ENCODE data around the gene LYPLAL1.
"Not testable (repeated sequence)": the region's sequence is repeated elsewhere in the genome, so short reads cannot be mapped to it uniquely, and the experiment has no call there.

Gene LYPLAL1

DNA sequence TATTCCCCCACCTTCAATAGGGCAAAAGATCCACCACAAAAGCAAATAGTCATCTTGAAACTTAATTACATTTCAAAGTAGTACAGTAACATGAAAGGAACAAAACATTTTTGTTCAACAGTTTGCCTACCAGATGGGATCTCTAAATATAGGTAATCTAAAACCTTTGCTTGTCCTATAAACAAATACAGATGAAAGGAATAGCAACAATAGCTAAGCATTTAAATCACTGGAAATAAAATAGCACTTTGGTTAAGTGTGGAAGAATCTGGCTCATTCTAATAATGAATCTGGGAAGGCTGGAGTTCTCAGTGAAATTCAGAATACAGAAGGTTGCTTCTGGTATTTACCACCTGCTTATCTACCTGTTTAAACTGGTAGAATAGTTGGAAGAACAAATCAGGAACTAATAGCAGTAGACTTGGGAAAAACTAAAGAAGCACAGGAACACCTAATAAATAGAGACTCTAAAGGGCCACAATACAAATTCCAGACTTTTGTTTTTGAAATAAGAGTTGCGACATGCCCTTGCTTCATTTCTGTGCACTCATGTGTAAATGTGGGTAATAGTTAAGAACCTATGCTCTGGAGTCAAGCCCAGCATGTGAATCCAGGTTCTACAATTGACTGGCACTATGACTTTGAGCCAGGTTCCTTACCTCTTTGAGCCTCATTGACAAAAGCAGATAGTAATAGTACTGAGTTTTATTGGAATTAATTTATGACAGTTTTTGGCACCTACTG lies 2.3 kb upstream of the LYPLAL1 start:
- no peak for DNase-seq

DNA sequence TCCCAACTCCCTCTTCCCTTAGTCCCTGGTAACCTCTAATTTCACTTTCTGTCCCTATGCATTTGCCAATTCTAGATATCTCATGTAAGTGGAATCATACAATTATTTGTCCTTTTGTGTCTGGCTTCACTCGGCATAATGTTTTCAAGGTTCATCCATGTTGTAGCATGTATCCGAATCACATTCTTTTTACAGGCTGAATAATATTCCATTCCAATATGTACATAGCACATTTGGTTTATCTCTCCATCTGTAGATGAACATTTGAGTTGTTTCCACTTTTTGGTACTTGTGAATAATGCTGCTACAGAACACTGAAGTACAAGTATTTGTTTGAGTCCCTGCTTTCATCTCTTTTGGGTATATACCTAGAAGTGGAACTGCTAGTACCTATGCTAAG lies 857 bp upstream of the LYPLAL1 start:
- no peak for DNase-seq

DNA sequence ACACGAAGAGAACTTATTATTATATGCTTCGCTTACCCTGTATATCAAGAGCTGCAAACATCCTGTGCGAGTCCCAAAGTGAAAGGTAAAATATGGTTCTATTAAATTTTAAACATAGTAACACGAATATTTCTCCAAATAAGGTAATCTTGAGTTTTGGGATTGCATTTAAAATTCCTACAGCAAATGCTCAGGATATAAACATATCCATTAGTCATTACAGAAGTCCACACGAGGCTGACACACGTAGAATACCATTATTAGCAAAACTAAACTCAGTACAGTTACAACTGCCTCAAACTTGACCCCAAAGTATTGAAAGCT lies 282 bp upstream of the LYPLAL1 start:
- DNase-seq, result no peak

DNA sequence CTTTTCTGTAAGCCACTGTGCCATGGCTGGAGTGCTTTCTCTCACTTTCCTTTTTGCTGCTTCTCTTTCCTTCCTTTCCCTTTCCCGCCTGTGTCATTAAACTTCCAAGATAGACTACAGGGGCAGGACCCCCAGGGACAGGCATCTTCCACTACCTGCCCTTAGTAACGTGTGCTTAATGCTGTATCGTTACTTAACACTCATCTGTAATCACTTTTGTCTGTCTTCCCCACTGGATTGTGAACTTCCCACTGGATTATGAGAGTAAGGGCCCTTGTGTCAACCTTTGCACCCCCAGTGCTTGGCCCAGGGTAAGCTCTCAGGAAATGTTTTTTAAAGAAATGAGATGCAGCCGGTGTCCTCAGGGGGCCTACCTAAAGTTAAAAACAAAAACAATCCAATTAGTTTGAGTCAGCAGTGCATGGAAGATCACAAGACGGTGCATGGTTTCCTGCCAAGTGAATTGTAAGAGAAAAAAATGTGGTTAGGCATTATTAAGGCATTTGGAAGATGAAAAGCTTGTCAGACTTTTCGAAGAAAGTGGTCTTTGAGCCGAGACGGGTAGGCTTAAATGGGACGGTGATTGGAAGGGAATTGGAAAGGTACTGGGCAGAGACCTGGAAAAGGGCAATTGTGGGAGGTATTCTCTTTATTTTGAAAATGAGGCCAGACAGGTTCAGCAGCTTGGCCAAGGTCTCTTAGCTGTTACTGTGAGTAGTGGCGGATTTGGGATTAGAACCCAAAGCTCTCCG lies 958 bp downstream of the LYPLAL1 start:
- DNase-seq, result no peak

DNA sequence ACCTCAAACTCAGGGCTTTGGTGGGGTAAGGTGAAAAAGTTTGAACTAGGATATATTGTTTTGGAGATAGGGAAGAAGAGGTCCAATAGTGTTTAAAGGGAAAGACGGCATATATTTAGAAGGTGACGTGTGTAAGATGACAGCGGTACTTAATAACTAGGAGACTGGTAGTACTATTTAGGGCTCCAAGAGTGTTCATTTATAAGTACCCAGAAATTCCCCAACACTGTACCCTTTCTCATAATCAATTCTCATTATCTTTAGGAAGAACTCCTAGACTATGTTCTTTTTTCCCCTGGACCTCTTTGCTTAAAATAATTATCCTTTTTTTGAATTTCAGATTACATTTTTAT lies 1.5 kb downstream of the LYPLAL1 start:
- DNase-seq, result no peak

DNA sequence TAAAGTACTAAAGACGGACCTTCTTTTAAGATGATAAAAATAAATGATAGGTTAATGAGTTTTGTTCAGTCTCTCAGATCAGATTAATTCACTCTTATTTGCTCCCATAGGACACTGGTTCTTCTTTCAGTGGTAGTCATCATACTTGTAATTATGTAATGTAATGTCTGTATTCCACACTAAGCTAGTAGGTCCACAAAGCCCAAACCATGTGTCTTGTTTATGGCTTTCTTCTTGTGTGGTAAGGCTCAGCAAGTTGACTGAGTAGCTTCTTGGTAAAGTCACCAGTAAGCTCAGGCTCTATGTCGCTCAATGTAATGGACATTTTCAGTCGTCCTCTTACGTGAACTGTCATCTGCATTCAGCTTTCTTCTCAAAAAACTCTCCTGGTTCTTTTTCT lies 2.5 kb downstream of the LYPLAL1 start:
- no peak for DNase-seq

DNA sequence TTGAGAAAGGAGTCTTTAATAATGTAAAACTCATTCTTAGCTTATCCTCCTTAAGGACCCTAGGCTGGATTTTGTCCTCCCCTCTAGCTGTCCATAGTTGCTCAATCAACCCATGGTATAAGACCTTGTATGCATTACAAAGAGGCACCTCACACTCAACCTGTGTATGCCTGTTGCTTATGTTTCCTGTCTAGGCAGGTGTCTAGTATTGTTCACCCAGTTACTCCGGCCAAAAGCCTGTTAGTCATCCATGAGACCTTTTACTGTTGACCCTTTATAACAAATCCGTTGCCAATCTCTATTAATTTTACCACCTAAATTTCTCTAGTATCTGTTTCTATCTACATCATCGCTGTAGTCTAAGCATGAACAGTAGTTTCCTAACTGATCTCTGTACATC lies 3.7 kb downstream of the LYPLAL1 start:
- no peak for DNase-seq

DNA sequence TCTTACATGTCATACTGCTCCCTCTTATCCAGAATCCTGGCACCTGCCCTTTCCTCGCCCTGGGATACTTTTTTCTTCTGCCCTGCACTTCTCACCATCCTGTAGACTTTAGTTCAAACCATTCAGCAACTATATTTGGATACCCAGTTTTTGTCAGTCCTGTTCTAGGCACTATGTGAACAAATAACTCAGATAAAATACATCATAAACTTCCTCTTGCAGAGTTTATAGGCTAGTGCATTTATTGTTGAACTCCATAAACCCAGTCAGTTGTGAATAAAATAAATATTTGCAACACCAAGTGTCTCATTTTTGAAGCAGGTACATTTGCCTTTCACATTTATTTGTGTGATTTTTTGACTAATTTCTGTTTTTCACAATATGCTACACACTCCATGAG lies 4.3 kb downstream of the LYPLAL1 start:
- DNase-seq, result no peak

DNA sequence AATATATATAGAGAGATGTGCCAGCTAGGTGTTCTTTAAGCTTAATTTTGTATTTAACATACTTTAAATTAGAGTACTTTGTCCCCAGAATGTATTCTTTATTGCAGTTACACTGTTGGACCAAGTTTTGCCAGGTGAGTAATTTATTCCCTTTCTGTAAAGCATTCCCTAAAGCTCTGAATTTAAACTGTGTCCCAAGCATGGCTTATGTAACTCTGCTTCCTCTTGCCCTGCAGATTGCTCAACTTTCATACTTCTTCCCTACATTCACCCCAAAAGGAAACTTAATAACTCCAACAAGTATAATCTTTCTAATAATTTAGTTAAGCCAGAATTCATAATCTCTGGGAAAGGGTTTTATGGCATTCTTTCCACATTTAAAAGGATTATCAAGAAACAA lies 5.6 kb downstream of the LYPLAL1 start:
- no peak for DNase-seq

DNA sequence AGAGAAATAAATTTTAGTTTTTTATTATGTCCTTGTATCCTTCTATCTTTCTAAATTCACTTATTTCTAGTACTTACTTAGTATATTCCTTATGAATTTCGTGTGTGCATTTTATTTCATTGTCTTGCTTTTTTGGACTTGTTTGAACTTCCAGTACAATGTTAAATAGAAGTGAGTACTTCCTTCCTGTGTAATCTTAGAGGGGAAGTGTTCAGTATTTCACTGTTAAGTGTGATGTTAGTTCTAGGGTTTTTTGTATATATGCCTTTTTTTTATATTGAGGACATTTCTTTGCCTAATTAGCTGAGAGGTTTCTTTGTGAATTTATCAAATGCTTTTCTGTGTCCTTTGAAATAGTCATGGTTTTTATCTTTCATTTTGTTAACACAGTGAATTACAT lies 10.7 kb downstream of the LYPLAL1 start:
- DNase-seq, result no peak

DNA sequence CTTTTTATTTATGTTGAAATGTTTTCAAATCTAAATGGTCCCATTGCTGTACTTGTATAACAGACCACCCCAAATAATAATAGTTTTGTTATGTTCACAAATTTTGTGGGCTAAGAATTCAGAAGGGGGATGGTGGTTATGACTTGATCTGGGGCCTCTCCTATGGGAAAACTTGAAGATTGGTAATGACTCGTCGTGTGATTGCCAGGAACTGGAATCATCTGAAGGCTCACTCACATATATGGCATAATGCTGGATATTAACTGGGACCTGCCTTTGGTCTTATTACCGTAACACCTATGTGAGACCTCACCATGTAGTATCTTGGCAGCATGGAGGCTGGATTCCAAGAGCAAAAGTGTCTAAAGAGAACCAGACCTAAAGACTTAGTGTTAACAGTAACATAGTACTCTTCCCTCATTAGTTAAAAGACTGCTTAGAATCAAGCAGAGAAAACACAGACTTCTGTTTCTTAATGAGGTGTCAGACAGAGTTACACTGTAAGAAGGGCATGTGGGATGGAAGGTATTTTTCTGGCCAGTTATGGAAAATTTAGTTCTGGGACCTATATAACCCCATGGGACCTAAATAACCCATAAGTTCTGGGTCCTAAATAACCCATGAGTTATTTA lies 11.9 kb downstream of the LYPLAL1 start:
- DNase-seq, result no peak

DNA sequence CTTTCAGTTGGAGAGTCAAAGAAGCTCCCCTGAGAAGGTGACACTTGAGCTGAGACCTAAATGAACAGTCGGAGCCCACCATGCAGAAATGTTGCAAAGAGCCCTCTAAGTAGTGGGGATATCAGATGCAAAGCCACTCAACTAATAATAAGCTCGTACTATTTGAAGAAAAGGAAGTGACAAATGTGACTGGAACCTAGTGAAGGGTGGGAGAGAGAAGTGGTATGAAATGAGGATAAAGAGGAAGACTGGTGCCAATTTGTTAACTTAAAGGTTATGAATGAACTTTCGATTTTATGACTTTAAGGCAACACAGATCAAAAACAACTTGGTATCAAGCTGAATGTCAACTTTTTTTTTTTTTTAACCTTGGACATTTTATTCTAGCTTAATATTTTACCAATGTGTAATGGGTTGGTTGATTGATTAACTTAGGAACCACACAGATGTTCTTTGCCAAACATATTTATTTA lies 14.7 kb downstream of the LYPLAL1 start:
- no peak for DNase-seq

DNA sequence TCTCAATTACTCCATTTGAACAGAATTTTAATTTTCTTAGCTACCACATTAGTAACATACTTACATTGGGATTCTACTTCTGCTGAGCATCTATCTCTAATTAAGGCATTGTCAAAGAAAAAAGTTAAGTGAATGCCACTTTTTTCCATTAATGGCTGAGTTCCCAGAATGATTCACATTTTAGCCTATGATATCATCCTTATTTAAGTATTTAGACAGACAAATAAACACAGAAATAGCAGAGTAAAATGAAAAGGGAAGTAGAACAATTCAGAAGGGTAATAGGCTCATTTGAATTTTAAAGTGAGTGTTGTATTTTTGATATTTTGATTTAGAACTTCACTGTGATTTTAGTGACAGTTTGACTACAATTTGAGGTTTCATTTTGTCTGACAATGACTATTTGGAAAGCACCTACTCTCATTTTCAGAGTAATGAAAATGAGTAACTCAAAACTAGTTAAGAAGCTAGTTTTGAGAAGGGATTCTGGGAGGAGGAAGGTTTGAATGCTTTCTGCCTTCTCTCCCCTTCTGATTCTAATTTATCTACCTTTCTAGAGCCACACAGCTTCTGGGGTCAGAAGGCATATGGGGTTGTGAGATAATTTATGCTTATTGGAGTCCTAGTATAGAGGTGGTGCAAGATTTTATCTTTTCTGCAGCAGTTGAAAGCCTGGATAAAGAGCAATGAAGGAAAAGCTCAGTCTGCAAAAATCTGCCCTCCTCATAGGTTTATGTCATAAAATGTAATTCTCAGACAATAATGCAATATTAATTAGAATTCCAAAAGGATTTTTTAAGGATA lies 15.5 kb downstream of the LYPLAL1 start:
- no peak for DNase-seq

DNA sequence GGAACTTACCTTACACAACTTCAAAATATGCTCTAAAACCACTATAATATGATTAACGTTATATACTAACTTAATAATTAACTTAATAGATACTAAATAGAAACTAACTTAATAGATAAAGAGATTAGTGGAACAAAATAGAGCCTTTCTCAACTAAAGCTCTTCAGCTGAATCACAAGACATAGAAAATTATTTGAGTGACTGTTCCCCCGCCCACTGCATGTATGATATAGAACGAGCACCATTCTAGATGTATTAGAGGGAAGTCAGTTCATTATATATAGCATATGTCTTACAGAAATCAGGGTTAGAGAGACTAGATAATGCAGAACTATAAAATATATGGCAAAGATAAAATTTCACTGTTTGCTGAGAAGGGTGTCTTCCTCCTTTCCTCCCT lies 16.3 kb downstream of the LYPLAL1 start:
- no peak for DNase-seq

DNA sequence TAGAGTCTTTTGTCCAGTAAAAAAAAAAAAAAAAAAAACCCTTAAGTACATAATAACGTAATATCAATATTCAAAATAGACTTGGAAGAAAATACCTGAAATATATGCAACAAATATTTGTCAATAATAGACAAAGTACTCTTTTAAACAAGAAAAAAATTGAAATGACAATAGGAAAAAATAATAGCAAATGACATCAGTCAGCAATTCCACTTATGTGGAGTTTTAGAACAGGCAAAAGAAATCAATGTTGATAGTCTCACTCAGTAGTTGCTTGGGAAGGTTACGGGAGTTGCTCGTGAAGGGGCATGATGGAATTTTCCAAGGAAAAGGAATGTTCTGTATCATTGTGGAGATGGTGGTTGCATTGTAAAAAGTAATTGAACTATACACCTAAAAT lies 16.9 kb downstream of the LYPLAL1 start:
- DNase-seq, result no peak

DNA sequence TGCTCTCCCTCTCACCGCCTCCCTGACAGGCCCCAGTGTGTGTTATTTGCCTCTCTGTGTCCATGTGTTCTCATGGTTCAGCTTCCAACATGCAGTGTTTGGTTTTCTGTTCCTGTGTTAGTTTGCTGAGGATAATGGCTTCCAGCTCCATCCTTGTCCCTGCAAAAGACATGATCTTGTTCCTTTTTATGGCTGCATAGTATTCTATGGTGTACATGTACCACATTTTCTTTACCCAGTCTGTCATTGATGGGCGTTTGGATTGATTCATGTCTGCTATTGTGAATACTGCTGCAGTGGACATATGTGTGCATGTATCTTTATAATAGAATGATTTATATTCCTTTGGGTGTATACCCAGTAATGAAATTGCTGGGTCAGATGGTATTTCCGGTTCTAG lies 22.2 kb downstream of the LYPLAL1 start:
- not testable (repeated sequence) for DNase-seq

DNA sequence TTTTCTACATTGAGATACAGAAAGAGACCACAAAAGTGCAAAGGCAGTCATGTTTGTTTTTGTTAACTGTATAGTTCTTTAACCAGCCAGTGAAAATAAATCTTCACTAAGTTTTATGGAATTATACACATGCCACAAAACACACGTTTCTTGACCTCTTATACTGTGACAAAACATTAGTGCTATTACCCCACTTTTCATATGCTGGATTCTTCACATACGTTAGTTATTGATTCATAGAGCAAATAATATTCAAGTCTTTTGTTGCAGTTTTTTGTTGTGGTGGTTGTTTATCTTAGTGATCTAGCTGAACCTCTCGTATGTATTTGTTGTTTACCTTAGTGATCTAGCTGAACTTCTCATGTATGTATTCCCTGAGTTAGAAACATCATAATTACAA lies 28.0 kb downstream of the LYPLAL1 start:
- no peak for DNase-seq

DNA sequence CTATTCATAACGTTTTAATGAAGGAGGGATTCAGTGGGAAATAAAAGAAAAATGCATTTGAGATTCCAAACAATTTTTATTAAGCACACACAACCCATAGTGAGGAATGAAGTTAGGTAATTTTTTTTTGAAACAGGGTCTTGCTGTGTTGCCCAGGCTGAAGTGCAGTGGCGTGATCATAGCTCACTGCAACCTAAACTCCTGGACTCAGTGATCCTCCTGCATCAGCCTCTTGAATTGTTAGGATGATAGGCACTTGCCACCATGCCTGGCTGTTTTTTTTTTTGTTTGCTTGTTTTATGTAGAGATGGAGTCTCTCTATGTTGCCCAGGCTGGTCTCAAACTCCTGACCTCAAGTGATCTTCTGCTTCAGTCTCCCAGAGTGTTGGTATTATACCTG lies 28.9 kb downstream of the LYPLAL1 start:
- no peak for DNase-seq

DNA sequence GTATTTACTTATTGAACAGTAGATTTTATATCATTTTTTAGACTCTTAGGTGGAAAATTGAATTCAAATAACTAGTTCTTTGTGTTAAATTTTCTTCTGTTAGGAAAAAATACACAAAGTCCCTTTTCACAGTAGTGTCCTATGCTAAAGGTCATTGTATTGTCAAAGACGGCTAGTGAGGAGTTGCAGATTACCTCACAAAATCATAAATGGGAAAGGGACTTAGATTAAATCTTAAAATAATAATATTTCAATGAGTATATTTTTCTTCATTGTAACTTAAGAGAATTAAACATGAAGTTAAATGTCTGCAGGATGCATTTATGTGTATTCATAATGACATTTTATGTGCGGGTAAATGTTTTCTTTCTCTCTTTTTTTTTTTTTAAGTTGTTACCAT lies 32.7 kb downstream of the LYPLAL1 start:
- DNase-seq, result no peak

DNA sequence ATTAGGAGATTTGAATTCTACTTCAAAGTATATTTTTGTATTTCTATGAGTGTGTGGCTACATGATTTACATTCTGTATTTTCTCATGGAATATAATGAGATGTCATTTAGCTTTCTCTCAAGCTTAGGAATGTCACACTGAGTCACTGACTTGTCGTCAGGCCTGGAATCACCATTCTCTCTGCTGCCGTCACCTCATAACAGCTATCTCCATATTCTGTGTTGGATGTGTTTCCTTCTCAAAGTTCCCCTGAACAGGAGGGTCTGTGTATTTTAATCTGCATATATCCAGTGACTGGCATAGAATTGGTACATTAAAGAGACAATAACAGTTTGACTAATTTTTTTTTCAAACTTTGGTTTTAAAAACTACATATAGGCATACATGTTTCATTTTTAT lies 35.9 kb downstream of the LYPLAL1 start:
- DNase-seq, result no peak

DNA sequence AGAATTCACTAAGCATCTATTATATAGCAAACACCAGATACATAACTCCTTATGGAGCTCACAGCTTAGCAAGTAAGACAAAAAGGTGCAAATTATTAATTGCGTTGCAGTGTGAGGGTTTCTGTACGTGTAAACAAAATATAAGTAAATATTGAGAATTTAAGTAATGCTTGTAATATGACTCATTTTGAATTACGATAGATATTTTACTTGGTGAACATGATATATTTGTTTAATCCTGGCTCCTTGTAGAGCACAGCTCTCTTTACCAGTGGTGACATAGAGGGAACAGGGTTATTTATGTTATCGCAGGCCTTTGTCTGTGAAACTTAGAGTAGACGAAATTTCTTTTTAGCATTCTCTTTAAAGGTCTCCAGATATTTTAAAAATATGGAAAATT lies 36.4 kb downstream of the LYPLAL1 start:
- no peak for DNase-seq

DNA sequence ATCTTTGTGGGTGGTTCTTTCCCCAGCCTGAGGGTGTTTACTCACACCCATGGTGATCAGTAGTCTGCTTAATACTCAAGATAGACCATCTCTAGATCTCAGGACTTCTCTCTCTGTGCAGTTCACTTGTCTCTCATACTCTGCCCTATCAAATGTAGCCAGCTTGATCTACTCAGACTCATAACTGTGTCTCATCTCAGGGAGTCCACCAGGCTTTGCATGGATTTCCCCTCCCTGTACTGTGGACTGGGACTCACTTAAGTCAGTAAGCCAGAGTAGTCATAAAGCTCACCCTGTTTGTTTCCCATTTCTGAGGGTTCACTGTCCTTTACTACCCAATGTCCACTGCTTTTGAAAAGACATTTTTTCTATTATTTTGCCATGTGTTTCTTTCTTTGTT lies 41.8 kb downstream of the LYPLAL1 start:
- no peak for DNase-seq

DNA sequence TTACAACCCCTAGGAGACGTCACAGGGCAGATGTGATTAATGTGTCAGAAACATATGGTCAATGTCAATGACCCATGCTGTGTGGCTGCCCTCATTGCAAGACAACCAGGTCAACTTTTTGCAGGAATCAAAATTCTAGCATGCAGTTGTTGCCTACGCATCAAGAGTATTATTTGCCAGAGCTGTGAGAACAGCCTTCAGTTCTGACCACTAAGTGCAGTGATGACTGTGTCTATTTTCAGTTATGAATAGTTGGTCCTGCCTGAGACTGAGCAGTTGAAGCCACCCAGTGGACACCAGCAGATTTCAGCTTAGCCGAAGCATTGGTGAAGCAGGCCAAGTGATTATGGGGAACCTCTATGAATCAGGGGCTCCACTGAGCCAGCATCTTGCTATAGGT lies 47.3 kb downstream of the LYPLAL1 start:
- no peak for DNase-seq

DNA sequence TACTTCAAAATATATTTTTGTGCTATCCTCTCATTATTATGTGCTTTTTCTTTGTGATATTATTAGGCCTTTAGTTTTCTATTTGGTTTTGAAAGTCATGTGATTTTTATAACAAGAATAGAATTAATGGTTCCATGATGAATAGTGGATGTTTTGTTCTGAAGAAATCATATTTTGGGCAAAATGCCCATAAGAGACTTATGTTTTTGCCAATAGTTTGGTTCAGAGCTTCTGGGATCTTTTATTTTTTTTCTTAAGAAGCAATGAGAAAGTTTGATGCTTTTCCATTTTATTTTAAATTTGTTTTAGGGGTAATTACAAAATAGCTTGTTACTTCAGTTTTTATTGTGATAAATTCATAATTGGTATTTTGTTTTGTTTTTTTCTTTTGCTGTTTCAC lies 49.8 kb downstream of the LYPLAL1 start:
- no peak for DNase-seq
